Activated T-cell treated with anti-CD3 and anti-CD28 coated beads, Interleukin-2, amount 50 U/mL, for 72 hours (primary cell): Measurements from ENCODE around the gene AZIN2. TPM values are rescaled to one million over a fixed set of nuclear protein-coding genes. Genes with fewer than 3 reads are reported as not detected.

ENCODE experiments used
- ATAC-seq, 2 donors: fragments of 150-1000 bp; cut with Tn5 transposase; replicated peaks in 1 of 2; 2 replicates each; pipeline ENCODE4 v1.10.0; 2021; ENCODE audit warnings: moderate library complexity in 2 of 2, mild to moderate bottlenecking in 1 of 2
- DNase-seq, 2 donors: peaks; one replicate each; pipeline ENCODE4 v3.0.0; 2021 to 2022; ENCODE audit warnings: mixed read lengths in 1 of 2
- H3K27ac Mint-ChIP-seq: one replicate; pipeline ENCODE4 v1.8.0; 2022; ENCODE audit warnings: mild to moderate bottlenecking, moderate library complexity, mixed read lengths
- H3K27me3 Mint-ChIP-seq: one replicate; pipeline ENCODE4 v1.8.0; 2022; ENCODE audit warnings: low read depth, mixed read lengths
- H3K36me3 Mint-ChIP-seq, 2 donors: one replicate each; pipeline ENCODE4 v1.8.0; 2022; ENCODE audit warnings: mixed read lengths in 2 of 2, mild to moderate bottlenecking in 1 of 2; ENCODE audit not compliant: insufficient read depth in 2 of 2
- H3K4me1 Mint-ChIP-seq: one replicate; pipeline ENCODE4 v1.8.0; 2022; ENCODE audit warnings: low read depth, mixed read lengths
- H3K4me3 Mint-ChIP-seq, 2 donors: one replicate each; pipeline ENCODE4 v1.8.0; 2022; ENCODE audit warnings: mild to moderate bottlenecking in 2 of 2, mixed read lengths in 2 of 2, moderate library complexity in 2 of 2
- H3K9me3 Mint-ChIP-seq, 2 donors: one replicate each; pipeline ENCODE4 v1.8.0; 2022; ENCODE audit warnings: mixed read lengths in 2 of 2
- total RNA-seq, 2 donors: library from RNA; stranded (reverse); gene quantifications; one replicate each; pipeline ENCODE4 v1.2.3, GENCODE V29; 2022

AZIN2 gene
- total RNA-seq, 2 donors from 2014 or later: 2.5 to 4.1 TPM

DNA sequence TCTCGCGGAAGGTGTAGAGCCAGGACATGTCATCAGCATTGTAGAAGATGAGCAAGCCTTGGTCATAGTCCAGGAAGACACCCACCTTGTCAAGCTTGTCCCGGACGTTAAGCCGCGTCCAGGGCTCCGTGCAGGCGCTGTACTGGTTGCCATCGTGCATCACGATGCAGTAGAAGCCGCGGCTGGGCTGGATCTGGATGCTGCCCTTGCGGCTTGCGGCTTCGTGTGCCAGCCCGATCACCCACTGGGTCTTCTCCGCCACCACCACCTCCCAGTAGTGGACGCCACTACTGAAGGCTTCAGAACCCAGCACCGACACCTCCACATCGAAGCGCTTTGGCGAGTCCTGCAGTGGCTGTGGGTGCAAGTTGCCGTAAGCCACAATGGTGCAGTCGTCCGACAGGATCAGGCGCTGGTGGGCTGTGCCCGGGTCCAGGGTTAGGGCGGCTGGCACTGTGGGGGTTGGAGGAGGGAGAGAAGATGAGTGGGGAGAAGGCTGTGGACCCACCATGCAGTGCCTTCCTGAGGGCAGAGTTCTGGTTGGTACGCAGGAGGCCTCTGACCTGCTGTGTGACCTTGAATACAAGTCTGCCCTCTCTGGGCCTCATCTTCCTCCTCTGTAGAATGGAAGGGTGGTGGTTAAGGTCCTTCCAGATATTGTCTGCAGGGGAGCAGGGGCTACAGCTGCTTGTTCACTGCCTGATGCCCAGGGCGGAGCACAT, 66.5 kb downstream of the AZIN2 start:
- ATAC-seq (no peak), DNase-seq (no peak)
- Mint-ChIP-seq H3K4me3 (no peak overlapping the region), H3K36me3 (no peaks in the 10 kb centered on the region), H3K4me1 (peaks cover 6% of the 10 kb centered on the region), H3K9me3 (no peaks in the 10 kb centered on the region), H3K27ac (no peak overlapping the region), H3K27me3 (no peaks in the 10 kb centered on the region)

DNA sequence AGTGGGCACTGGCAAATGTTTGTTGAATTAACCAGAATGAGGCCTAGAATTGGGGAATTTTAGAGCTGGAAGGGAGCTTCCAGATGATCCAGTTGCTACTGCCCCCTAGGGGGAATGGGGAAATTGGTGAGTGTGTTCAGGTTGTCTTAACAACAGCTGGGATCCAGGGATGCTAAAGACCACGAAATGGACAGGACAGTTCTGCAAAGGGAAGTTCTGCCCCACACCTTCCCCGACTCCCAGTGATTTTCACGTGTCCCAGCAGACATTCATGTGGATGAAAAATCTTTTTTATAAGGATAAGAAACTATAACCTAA, 67.0 kb downstream of the AZIN2 start:
- no peak for ATAC-seq
- Mint-ChIP-seq H3K9me3 (no peaks in the 10 kb centered on the region), H3K4me1 (peaks cover 6% of the 10 kb centered on the region), H3K27me3 (no peaks in the 10 kb centered on the region), H3K36me3 (no peaks in the 10 kb centered on the region), H3K4me3 (no peak overlapping the region), H3K27ac (no peak overlapping the region)
- peak in 1 of 2 donors; percentile 10 for DNase-seq

GRCh38 chr1:33148615-33149014, 67.7 kb downstream of the AZIN2 start:
- no peaks in the 10 kb centered on the region for H3K27me3 Mint-ChIP-seq
- H3K9me3 Mint-ChIP-seq: no peaks in the 10 kb centered on the region
- H3K4me1 Mint-ChIP-seq: peaks cover 6% of the 10 kb centered on the region
- ATAC-seq: no peak
- H3K4me3 Mint-ChIP-seq: no peak overlapping the region
- no peaks in the 10 kb centered on the region for H3K36me3 Mint-ChIP-seq
- DNase-seq: no peak
- H3K27ac Mint-ChIP-seq: no peak overlapping the region

DNA sequence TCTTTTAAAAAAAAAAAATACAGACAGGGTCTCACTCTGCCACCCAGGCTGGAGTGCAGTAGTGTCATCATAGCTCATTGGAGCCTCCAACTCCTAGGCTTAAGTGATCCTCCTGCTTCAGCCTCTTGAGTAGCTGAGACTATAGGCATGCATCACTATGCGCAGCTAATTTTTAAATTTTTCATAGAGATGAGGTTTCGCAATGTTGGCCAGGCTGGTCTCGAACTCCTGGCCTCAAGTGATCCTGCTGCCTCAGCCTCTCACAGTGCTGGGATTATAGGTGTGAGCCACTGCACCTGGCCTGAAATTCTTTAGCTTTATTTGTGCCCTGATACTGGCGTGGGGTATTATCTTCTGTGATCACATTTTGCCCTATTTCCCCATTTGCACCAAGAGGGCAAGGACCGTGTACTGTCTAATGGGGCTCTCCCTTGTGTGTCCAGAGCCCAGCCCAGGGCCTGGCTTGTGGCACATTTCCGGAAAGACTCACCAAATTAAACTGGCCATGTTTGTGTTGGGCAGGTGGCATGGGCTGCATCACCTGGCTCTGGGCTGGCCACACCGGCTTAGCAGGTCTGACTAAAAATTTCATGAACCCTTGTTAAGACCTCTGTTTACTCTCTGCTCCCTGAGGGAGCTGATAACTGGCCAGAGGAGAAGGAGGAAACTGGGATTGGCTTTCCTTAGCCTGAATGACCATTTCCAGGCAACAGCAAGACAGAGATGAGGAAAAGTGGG, 68.7 kb downstream of the AZIN2 start:
- DNase-seq (no peak), ATAC-seq (no peak)
- Mint-ChIP-seq H3K9me3 (no peaks in the 10 kb centered on the region), H3K4me3 (no peak overlapping the region), H3K27me3 (no peaks in the 10 kb centered on the region), H3K36me3 (no peaks in the 10 kb centered on the region), H3K4me1 (peaks cover 6% of the 10 kb centered on the region), H3K27ac (no peak overlapping the region)

DNA sequence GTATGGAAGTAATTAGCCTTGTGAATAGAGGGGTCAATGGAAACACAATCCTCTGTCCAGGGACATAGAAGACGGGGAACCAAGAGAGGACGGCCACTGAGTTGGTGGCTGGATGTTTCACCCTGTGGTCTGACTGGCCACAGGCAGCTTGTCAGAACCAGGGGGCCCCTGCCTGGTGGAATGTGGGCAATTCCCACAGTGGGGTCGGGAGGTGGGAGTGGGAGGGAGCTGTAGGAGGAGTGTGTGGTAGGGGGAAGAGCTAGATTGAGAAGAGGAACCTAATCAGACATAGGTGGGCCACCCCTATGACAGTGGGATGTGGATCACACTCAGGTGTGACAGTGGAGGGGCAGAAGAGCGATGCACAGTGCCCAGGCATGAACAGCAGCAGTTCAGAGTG, 69.6 kb downstream of the AZIN2 start:
- no peaks in the 10 kb centered on the region for H3K36me3 Mint-ChIP-seq
- peaks cover 6% of the 10 kb centered on the region for H3K4me1 Mint-ChIP-seq
- no peak for ATAC-seq
- H3K27me3 Mint-ChIP-seq: no peaks in the 10 kb centered on the region
- no peak overlapping the region for H3K4me3 Mint-ChIP-seq
- no peaks in the 10 kb centered on the region for H3K9me3 Mint-ChIP-seq
- no peak for DNase-seq
- no peak overlapping the region for H3K27ac Mint-ChIP-seq

- DNase-seq (no peak), ATAC-seq (no peak)
- peaks cover 6% of the 10 kb centered on the region for H3K4me1 Mint-ChIP-seq
- no peak overlapping the region for H3K27ac Mint-ChIP-seq
- no peaks in the 10 kb centered on the region for H3K9me3 Mint-ChIP-seq
- no peaks in the 10 kb centered on the region for H3K36me3 Mint-ChIP-seq
- no peaks in the 10 kb centered on the region for H3K27me3 Mint-ChIP-seq
- H3K4me3 Mint-ChIP-seq: no peak overlapping the region
Observed at GRCh38 chr1:33151116-33151515, 70.2 kb downstream of the AZIN2 start.

GRCh38 chr1:33152685-33153432, 71.9 kb downstream of the AZIN2 start:
- ATAC-seq: no peak
- no peaks in the 10 kb centered on the region for H3K27me3 Mint-ChIP-seq
- peak overlapping the region; percentile 49 for H3K27ac Mint-ChIP-seq
- H3K36me3 Mint-ChIP-seq: no peaks in the 10 kb centered on the region
- DNase-seq: no peak
- H3K9me3 Mint-ChIP-seq: no peaks in the 10 kb centered on the region
- H3K4me1 Mint-ChIP-seq: peaks cover 6% of the 10 kb centered on the region
- H3K4me3 Mint-ChIP-seq: no peak overlapping the region

- H3K4me1 Mint-ChIP-seq: peaks cover 6% of the 10 kb centered on the region
- H3K36me3 Mint-ChIP-seq: no peaks in the 10 kb centered on the region
Observed at GRCh38 chr1:33153650-33154049, 72.7 kb downstream of the AZIN2 start.

DNA sequence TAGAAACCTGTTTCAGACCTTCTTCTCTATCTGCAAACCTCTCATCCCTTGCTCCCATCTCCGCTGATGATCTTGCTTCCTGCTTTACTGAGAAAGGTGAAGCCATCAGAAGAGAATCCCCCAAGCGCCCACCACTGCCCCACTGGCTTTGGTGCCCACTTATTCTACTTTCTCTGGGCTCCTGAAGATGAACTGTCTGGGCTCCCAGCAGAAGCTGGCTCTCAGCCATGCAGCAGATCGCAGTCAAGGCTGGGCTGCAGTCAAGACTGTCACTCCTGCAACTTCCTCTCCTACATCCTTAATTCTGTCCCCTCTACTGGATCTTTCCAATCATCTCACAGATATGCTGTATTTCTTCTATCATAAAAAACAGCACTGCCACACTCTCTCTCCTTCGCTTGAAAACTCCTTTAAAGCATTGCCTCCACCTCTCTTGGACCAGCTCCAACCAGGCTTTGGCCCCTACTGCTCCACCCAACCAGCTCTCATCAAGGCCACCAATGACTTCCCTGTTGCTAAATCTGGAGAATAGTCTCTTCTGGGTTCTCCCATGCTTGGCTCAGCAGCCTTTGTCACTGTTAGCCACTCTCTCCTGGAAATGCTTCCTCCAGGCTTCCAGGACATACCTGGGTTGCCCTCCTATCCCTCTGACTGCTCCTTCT, 75.1 kb downstream of the AZIN2 start:
- Mint-ChIP-seq H3K27ac (no peak overlapping the region), H3K27me3 (no peaks in the 10 kb centered on the region), H3K9me3 (no peaks in the 10 kb centered on the region), H3K36me3 (no peaks in the 10 kb centered on the region), H3K4me3 (no peak overlapping the region), H3K4me1 (no peaks in the 10 kb centered on the region)
- no peak for DNase-seq
- no peak for ATAC-seq

More at GRCh38 chr1:33153650-33154049, 72.7 kb downstream of the AZIN2 start:
- Mint-ChIP-seq H3K4me3 (no peak overlapping the region), H3K9me3 (no peaks in the 10 kb centered on the region), H3K27me3 (no peaks in the 10 kb centered on the region), H3K27ac (no peak overlapping the region)
- no peak for DNase-seq
- ATAC-seq: no peak

DNA sequence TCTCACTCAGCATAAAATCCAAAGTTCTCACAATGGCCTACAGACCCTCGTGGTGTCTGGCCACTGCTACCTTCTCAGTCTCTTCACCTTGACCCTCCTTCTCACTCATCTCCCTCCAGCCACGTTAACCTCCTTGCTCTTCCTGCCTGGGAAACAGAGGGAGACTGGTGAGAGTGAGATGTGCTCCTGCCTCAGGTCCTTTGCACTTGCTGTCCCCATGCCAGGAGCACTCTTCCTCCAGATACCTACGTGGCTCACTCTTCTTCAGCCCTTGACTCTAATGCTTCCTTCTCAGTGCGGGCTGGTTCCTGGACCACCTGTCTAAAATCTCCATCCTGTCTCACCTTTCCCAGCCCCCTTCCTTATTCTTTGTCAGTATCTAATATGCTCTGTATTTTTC, 76.2 kb downstream of the AZIN2 start:
- no peak for ATAC-seq
- no peaks in the 10 kb centered on the region for H3K27me3 Mint-ChIP-seq
- H3K27ac Mint-ChIP-seq: no peak overlapping the region

DNA sequence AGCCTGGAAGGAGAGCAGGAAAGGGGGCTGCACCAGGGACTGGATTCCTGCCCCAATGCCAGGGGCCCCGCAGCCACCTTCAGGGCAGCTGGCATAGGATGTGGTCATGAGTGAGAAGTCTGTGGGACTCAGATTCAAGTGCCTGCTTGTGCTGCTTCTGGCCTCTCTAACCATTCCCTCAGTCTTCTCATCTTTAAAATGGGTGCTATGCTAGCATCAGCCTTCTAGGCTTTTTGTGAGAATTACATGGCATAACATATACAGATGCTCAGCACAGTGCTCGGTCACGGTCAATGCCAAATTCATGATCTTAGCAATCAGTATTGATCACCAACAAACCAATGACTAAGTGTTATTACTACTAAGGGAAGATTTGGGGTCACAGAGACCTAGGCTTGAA, 77.4 kb downstream of the AZIN2 start:
- no peak overlapping the region for H3K27ac Mint-ChIP-seq

More for the DNA sequence above, 76.2 kb downstream of the AZIN2 start:
- H3K4me1 Mint-ChIP-seq: no peaks in the 10 kb centered on the region
- H3K9me3 Mint-ChIP-seq: no peaks in the 10 kb centered on the region
- no peak for DNase-seq
- H3K4me3 Mint-ChIP-seq: no peak overlapping the region
- no peaks in the 10 kb centered on the region for H3K36me3 Mint-ChIP-seq

DNA sequence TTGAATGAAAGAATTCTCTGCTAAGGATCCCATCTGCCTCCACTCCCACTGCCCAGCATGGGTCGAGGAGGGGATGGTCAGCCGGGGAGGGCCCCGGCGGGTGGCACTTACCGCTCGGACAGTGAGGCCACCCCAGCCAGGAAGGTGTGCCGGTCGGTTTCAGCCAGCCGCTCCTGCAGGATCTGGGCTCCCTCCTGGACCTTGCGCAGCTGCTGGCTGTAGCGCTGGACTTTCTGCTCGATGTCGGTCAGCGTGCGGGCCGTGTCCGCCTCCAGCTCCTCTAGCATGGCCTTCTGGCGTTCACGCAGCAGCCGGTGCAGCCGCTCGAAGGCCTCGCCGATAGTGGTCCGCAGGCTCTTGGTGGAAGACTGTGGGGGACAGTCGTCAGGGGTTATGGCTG, 78.6 kb downstream of the AZIN2 start:
- Mint-ChIP-seq H3K9me3 (no peaks in the 10 kb centered on the region), H3K27me3 (no peaks in the 10 kb centered on the region), H3K36me3 (no peaks in the 10 kb centered on the region), H3K27ac (no peak overlapping the region), H3K4me3 (no peak overlapping the region), H3K4me1 (no peaks in the 10 kb centered on the region)
- ATAC-seq (no peak), DNase-seq (no peak)

More for the DNA sequence above, 77.4 kb downstream of the AZIN2 start:
- Mint-ChIP-seq H3K9me3 (no peaks in the 10 kb centered on the region), H3K36me3 (no peaks in the 10 kb centered on the region), H3K4me1 (no peaks in the 10 kb centered on the region), H3K27me3 (no peaks in the 10 kb centered on the region), H3K4me3 (no peak overlapping the region)
- DNase-seq: no peak
- ATAC-seq: no peak

DNA sequence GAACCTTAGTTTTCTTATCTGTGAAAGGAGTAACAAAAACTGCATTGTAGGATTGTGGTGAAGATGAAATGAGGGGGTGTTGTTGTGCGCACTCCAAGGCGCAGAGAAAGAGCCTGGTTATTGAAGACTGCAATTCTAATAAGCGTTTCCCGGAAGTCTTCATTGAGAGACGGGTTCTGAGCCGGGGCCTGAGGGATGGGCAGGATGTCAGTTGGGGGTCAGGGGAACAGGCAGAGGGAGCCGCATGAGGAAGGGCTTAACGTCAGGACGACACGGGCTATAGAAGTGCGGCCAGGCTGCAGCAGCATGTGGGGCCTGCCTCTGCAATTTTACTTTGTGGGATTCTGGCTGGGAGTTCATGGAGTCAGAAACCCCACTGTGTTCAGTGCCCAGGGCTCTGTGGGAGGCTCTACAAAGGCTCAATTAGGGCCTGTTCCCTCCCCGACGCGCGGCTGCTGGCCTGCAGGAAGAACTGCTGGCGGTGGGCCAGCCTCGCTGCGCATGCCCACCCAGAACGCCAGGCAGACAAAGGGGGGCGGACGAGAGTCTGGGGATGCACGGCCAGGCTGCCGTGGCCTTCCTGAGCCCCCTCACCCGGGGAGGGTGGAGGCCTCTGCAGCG, 80.2 kb downstream of the AZIN2 start:
- DNase-seq (no peak), ATAC-seq (no peak)
- no peaks in the 10 kb centered on the region for H3K27me3 Mint-ChIP-seq
- no peak overlapping the region for H3K4me3 Mint-ChIP-seq
- no peaks in the 10 kb centered on the region for H3K4me1 Mint-ChIP-seq
- H3K9me3 Mint-ChIP-seq: no peaks in the 10 kb centered on the region
- no peak overlapping the region for H3K27ac Mint-ChIP-seq
- H3K36me3 Mint-ChIP-seq: no peaks in the 10 kb centered on the region
